K562 (cell line): ENCODE results near the gene IL1F10. TPM values are rescaled to one million over a fixed set of nuclear protein-coding genes. Genes with fewer than 3 reads are reported as not detected.
A peak's percentile ranks its signal among the peaks of the same experiment; 100 is the strongest.

Experiments
- ASH1L ChIP-seq: fragments of 450-650 bp; IDR thresholded peaks from 2 replicates; pipeline ENCODE4 v1.6.1; 2018; ENCODE audit warnings: borderline replicate concordance, mild to moderate bottlenecking, low read depth; ENCODE audit not compliant: partially characterized antibody
- ATF7 ChIP-seq: fragments of 450-650 bp; IDR thresholded peaks from 2 replicates; pipeline ENCODE4 v1.7.1; 2014; ENCODE audit warnings: mild to moderate bottlenecking, moderate library complexity
- EP400 ChIP-seq: fragments of 450-650 bp; IDR thresholded peaks from 2 replicates; pipeline ENCODE4 v1.6.1; 2017; ENCODE audit warnings: antibody characterized with exemption, mild to moderate bottlenecking, moderate library complexity
- ESRRB ChIP-seq: fragments of 250-450 bp; sonication (Bioruptor Pico); IDR thresholded peaks from 2 replicates; pipeline ENCODE4 v1.5.0; 2020; ENCODE audit warnings: mild to moderate bottlenecking, moderate library complexity, borderline replicate concordance
- GABPB2 ChIP-seq: fragments of 250-450 bp; sonication (Bioruptor Pico); conservative IDR thresholded peaks from 2 replicates; pipeline ENCODE4 v1.5.1; 2021; ENCODE audit warnings: mild to moderate bottlenecking
- HDAC1 ChIP-seq, 2 experiments: fragments of 450-650 bp; IDR thresholded peaks; 2 replicates each; pipeline ENCODE4 v1.6.1; 2016 to 2017; ENCODE audit warnings: inconsistent platforms in 1 of 2, mild to moderate bottlenecking in 1 of 2, moderate library complexity in 1 of 2
- KDM4B ChIP-seq, 2 experiments: fragments of 450-650 bp in 1 of 2; sonication (generic) in 1 of 2; IDR thresholded peaks; 2 replicates each; pipeline ENCODE4 v1.6.1; 2016 to 2017; ENCODE audit warnings: borderline replicate concordance in 2 of 2, antibody characterized with exemption in 1 of 2, low read depth in 1 of 2, mild to moderate bottlenecking in 1 of 2
- MAZ ChIP-seq, 2 experiments: fragments of 450-650 bp in 1 of 2; sonication (generic) in 1 of 2; formaldehyde crosslinking; IDR thresholded peaks in 1 of 2; conservative IDR thresholded peaks in 1 of 2; 2 replicates each; pipeline versions ENCODE4 v1.4.0 to v1.5.0; 2020; ENCODE audit warnings: mild to moderate bottlenecking in 1 of 2, missing genetic modification reagents in 1 of 2
- NBN ChIP-seq: fragments of 450-650 bp; IDR thresholded peaks from 2 replicates; pipeline ENCODE4 v1.6.1; 2016; ENCODE audit warnings: low read depth, mild to moderate bottlenecking
- OTX1 ChIP-seq: fragments of 450-650 bp; formaldehyde crosslinking; IDR thresholded peaks from 2 replicates; pipeline ENCODE4 v1.4.0; 2022; ENCODE audit warnings: mild to moderate bottlenecking
- PHB ChIP-seq: fragments of 250-450 bp; sonication (Bioruptor Pico); IDR thresholded peaks from 2 replicates; pipeline ENCODE4 v1.5.0; 2021
- POLR2H ChIP-seq: IDR thresholded peaks from 2 replicates; pipeline ENCODE4 v1.6.1; 2016; ENCODE audit warnings: missing genetic modification characterization, low read depth, mild to moderate bottlenecking, control low read depth, missing compliant biosample characterization, moderate library complexity
- SNRNP70 ChIP-seq: fragments of 200-400 bp; formaldehyde crosslinking; optimal IDR thresholded peaks from 2 replicates; pipeline ENCODE3; 2017; ENCODE audit warnings: low read depth, low read length
- TAL1 ChIP-seq: fragments of 450-650 bp; IDR thresholded peaks from 2 replicates; pipeline ENCODE4 v1.6.1; 2016; ENCODE audit warnings: mild to moderate bottlenecking
- ZBED1 ChIP-seq: IDR thresholded peaks from 2 replicates; pipeline ENCODE4 v1.6.1; 2014
- ZNF586 ChIP-seq: fragments of 450-650 bp; formaldehyde crosslinking; conservative IDR thresholded peaks from 2 replicates; pipeline ENCODE4 v1.4.0; 2020; ENCODE audit warnings: mild to moderate bottlenecking, moderate library complexity
- polyA plus RNA-seq, 8 experiments: library from polyadenylated mRNA; depleted of rRNA in 4 of 8; stranded (reverse) in 5 of 8; unstranded in 3 of 8; fragments of >200 nt; fragmentation: Nextera tagmentation in 2 of 8; fragmentation: Illumina TruSeq in 1 of 8; extraction: Ambion mirVana in 2 of 8; extraction: Trizol in 1 of 8; gene quantifications; 2 replicates each; pipeline versions ENCODE4 v1.2.1 to v1.2.3, GENCODE V29; 2011 to 2014; ENCODE audit warnings: inconsistent platforms in 1 of 8, missing spikeins in 1 of 8
- total RNA-seq, 7 experiments: library from RNA; depleted of rRNA in 6 of 7; stranded (reverse); fragments of >200 nt in 6 of 7; fragmentation: Illumina TruSeq in 2 of 7; extraction: Trizol in 2 of 7; gene quantifications; 2 replicates each; pipeline versions ENCODE4 v1.2.1 to v1.2.3, GENCODE V29; 2011 to 2021; ENCODE audit warnings: low replicate concordance in 1 of 7
- TF ChIP-seq, protein P1 (sequence below): sonication (generic); formaldehyde crosslinking; IDR thresholded peaks from 2 replicates; pipeline ENCODE4 v1.8.1; 2022; ENCODE audit warnings: missing genetic modification reagents
- TF ChIP-seq, protein P2 (sequence below): sonication (generic); formaldehyde crosslinking; IDR thresholded peaks from 2 replicates; pipeline ENCODE4 v1.8.1; 2023; ENCODE audit warnings: mild to moderate bottlenecking, missing genetic modification reagents
- TF ChIP-seq, protein P3 (sequence below): sonication (generic); formaldehyde crosslinking; IDR thresholded peaks from 2 replicates; pipeline ENCODE4 v1.8.1; 2023; ENCODE audit warnings: mild to moderate bottlenecking, missing genetic modification reagents
- TF ChIP-seq, protein P4 (sequence below): fragments of 200-800 bp; sonication (Bioruptor generic); IDR thresholded peaks from 2 replicates; pipeline ENCODE4 v1.6.1; 2017; ENCODE audit warnings: missing genetic modification characterization, missing compliant biosample characterization

Gene IL1F10
- total and polyA plus RNA-seq, 9 of the 15 experiments (the other 6 are each of a cell fraction or from before 2014, with no cell fraction given), result not detected

DNA sequence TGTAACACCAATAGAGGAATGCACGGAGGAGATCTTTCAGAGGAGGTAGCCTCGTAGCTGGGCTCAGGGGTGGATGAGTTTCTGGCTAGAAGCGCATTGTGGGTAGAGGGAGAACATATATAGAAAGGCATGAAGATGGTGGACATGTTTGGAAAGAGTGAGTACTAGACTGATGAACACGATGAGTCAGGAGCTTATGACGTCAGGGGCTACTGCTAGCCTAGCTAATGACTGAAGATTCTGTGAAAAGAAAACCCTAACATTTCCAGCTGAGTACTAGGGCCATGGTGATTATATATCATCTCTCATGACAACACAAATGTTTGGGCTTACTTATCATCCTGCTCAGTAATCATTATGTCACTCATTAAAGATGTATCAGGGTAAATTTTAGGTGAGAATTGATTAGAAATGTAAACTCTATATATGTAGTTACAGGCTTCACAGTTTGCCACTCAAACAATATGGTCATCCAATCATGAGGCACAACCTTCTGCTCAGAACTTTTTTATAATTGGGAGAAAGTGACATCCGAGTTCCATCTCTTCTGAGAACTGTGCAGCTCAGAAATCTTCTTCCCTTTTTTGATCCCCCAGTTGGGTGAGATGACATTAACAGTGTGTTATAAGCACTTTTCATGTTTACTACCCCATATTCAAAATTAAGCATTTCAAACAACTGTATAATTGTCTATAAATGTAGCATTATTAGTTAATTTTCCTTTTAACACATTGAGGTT, 37.4 kb downstream of the IL1F10 start (continued):
- TF ChIP-seq ATF7, result peak; percentile 87
- no peak for TF ChIP-seq TAL1
- TF ChIP-seq KDM4B (IDR thresholded peaks at IDR 0.05; ENCODE audit: borderline replicate concordance in 2 of 2, low read depth in 1 of 2), result no peak
- TF ChIP-seq HDAC1 (IDR thresholded peaks at IDR 0.05), result no peak
- no peak for TF ChIP-seq POLR2H
- TF ChIP-seq, protein P1, sequence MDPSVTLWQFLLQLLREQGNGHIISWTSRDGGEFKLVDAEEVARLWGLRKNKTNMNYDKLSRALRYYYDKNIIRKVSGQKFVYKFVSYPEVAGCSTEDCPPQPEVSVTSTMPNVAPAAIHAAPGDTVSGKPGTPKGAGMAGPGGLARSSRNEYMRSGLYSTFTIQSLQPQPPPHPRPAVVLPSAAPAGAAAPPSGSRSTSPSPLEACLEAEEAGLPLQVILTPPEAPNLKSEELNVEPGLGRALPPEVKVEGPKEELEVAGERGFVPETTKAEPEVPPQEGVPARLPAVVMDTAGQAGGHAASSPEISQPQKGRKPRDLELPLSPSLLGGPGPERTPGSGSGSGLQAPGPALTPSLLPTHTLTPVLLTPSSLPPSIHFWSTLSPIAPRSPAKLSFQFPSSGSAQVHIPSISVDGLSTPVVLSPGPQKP, result no peak
- no peak for TF ChIP-seq MAZ (CRISPR knock-in tag; conservative IDR thresholded peaks at IDR 0.05 in 1 of 2, IDR thresholded peaks at IDR 0.05 in 1 of 2)
- TF ChIP-seq, protein P2, sequence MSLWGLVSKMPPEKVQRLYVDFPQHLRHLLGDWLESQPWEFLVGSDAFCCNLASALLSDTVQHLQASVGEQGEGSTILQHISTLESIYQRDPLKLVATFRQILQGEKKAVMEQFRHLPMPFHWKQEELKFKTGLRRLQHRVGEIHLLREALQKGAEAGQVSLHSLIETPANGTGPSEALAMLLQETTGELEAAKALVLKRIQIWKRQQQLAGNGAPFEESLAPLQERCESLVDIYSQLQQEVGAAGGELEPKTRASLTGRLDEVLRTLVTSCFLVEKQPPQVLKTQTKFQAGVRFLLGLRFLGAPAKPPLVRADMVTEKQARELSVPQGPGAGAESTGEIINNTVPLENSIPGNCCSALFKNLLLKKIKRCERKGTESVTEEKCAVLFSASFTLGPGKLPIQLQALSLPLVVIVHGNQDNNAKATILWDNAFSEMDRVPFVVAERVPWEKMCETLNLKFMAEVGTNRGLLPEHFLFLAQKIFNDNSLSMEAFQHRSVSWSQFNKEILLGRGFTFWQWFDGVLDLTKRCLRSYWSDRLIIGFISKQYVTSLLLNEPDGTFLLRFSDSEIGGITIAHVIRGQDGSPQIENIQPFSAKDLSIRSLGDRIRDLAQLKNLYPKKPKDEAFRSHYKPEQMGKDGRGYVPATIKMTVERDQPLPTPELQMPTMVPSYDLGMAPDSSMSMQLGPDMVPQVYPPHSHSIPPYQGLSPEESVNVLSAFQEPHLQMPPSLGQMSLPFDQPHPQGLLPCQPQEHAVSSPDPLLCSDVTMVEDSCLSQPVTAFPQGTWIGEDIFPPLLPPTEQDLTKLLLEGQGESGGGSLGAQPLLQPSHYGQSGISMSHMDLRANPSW (CRISPR knock-in tag), result no peak
- TF ChIP-seq ZBED1, result no peak
- TF ChIP-seq OTX1 (CRISPR knock-in tag), result no peak
- no peak for TF ChIP-seq PHB (CRISPR knock-in tag)
- TF ChIP-seq ASH1L, result no peak
- no peak for TF ChIP-seq GABPB2 (CRISPR knock-in tag)
- TF ChIP-seq, protein P3, sequence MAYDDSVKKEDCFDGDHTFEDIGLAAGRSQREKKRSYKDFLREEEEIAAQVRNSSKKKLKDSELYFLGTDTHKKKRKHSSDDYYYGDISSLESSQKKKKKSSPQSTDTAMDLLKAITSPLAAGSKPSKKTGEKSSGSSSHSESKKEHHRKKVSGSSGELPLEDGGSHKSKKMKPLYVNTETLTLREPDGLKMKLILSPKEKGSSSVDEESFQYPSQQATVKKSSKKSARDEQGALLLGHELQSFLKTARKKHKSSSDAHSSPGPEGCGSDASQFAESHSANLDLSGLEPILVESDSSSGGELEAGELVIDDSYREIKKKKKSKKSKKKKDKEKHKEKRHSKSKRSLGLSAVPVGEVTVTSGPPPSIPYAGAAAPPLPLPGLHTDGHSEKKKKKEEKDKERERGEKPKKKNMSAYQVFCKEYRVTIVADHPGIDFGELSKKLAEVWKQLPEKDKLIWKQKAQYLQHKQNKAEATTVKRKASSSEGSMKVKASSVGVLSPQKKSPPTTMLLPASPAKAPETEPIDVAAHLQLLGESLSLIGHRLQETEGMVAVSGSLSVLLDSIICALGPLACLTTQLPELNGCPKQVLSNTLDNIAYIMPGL, result no peak
- TF ChIP-seq, protein P4, sequence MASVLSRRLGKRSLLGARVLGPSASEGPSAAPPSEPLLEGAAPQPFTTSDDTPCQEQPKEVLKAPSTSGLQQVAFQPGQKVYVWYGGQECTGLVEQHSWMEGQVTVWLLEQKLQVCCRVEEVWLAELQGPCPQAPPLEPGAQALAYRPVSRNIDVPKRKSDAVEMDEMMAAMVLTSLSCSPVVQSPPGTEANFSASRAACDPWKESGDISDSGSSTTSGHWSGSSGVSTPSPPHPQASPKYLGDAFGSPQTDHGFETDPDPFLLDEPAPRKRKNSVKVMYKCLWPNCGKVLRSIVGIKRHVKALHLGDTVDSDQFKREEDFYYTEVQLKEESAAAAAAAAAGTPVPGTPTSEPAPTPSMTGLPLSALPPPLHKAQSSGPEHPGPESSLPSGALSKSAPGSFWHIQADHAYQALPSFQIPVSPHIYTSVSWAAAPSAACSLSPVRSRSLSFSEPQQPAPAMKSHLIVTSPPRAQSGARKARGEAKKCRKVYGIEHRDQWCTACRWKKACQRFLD (CRISPR knock-in tag), result no peak
- no peak for TF ChIP-seq ZNF586
- no peak for TF ChIP-seq NBN
- no peak for TF ChIP-seq SNRNP70
- 0 out of 2 replicates have a peak, but pooled peaks have one; percentile 19 for TF ChIP-seq EP400
- no peak for TF ChIP-seq ESRRB (CRISPR knock-in tag)
